ENCODE results near the gene RNF146.
"Not testable (repeated sequence)": the region's sequence is repeated elsewhere in the genome, so short reads cannot be mapped to it uniquely, and the experiment has no call there.

Gene RNF146

GRCh38 chr6:127289934-127290333 lies 23.3 kb downstream of the RNF146 start:
- peak in 2 of 3 experiments; percentile 42 to 45 for DNase-seq

DNA sequence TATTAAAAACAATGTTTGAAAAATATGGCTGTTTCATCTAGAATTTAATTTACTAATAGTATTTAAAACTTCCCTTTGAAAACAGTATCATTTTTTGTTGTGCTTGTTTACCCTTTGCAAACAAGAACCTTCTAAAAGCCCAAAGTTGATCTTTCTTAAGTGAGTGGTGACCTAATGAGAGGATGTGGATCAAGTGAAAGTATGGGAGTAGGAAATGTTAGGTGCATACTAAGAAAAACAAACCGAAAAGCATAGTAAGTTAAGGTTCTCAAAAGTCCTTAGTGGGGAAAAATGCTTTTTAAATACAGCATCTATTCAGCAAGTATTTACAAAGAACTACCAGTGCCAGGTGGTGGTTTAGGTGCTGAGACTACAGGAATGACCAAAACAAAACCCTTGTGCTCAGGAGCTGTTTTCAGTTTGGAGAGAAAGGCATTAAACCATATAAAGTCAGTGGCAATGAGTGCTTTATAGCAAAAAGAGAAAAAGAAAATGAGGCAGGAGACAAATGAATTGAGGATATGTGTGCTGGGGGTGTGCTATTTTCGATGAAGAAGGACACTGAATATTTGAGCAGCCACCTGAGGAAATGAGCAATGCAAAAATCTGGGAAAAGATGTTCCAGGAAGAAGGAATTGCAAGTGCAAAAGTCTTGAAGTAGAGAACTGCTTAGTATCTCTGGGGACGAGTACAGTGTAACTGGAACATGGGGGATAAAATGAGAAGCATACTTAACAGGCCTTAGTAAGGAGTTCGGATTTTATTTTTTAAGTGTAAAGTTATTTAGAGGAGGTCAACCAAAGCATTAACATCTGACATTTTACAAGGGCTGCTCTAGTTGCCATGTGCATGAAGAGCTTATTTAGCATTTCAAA lies 24.0 kb downstream of the RNF146 start:
- no peak for DNase-seq

GRCh38 chr6:127291495-127291894 lies 24.8 kb downstream of the RNF146 start:
- DNase-seq: no peak

GRCh38 chr6:127297502-127298070 lies 30.9 kb downstream of the RNF146 start:
- DNase-seq: no peak

DNA sequence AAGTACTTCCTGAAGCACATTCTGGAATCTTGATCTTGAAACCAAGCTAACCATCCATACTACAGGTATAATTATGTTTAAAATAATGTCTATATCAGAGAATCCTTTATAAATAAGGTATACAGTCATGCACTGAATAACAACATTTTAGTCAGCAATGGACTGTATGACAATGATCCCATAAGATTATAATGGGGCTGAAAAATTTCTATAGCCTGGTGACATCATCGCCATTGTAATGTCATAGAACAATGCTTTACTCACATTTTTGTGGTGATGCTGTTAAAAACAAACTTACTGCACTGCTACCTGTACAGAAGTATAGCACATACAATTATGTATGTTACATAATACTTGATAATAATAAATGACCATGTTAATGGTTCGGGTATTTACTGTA lies 31.8 kb downstream of the RNF146 start:
- DNase-seq: no peak

DNA sequence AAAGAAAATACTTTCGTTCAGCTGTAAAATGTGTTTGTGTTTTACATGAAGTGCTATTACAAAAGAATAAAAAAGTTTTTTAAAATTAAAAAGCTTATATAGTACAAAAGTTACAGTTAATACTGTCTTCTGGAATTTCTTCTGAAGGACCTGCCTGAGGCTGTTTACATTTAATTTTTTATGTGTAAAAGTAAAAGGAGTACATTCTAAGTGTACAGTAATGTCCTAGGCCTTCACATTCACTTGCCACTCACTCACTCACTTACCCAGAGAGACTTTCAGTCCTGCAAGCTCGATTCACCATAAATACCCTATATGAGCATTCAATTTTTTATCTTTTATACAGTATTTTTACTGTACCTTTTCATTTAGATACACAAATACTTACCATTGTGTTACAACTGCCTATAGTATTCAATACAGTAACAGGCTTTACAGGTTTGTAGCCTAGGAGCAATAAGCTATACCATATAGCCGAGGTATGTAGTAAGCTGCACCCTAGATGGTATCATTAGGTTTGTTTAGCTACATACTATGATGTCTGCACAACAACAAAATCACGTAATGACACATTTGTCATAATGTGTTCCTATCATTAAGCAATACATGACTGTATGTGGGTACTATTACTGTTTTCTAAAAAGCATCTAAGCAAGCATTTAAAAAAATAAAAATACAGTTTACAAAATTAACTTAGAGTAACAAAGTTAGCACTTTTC lies 33.0 kb downstream of the RNF146 start:
- DNase-seq: no peak

GRCh38 chr6:127300411-127300810 lies 33.7 kb downstream of the RNF146 start:
- no peak for DNase-seq

DNA sequence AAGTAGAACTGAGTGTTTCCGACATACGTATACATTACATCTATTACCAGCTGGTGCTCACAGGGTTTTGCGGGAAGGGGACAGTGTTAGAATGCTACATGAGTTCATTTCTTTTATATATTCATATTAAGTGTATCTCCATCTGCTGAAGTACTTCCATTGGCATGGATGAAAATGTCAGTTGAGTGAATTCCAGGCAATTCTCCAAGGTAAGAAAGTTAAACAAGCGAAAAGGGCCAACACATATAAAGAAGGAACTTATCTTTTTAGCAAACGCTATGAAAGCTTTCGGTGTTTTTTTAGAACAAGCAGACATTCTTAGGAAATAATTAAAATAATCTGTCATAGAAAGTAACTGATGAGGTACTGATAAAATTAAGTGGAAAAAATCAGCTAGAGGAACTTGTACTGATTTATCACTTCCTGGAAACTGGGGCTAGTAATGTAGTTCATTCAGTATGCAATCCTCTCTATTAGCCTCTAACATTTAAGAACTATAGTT lies 34.6 kb downstream of the RNF146 start:
- no peak for DNase-seq

DNA sequence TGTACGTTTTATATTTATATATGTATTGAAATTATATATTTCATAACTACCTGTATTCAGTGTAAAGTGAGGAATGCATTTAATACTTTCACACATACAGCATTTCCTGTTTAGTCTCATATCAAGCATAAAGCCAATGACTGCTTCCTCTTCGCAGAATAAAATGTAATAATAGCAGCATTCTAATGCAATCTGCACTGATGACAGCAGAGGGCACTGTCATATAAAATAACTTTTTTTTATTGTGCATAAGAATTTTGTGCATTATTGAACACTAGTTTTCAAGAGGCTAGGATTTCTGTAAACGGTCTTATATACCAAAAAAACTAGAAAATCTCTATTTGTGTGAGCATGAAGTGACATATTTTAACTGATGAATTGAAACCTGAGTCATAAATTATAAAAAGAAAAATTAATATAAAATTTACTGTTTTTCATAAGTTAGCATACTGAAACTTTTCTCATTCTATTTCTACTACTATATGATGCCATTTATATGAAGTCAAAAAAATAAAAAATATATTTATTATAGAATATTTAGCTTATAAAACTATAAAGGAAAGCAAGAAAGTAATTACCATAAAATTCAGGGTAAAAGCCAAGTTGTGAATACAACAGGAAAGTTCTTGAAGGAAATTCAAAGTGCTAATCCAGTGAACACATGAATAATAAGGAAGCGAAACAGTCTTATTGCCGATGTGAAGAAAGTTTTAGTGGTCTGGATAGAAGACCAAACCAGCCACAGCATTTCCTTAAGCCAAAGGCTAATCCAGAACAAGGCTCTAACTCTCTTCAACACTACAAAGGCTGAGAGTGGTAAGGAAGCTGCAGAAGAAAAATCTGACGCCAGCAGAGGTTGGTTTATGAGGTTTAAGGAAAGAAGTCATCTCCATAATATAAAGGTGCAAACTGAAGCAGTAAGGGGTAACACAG lies 36.3 kb downstream of the RNF146 start:
- DNase-seq: peak in 2 of 3 experiments; percentile 32 to 48

- no peak for DNase-seq
Measured at GRCh38 chr6:127303917-127304316, 37.3 kb downstream of the RNF146 start.

GRCh38 chr6:127305741-127306140 lies 39.1 kb downstream of the RNF146 start:
- no peak for DNase-seq

DNA sequence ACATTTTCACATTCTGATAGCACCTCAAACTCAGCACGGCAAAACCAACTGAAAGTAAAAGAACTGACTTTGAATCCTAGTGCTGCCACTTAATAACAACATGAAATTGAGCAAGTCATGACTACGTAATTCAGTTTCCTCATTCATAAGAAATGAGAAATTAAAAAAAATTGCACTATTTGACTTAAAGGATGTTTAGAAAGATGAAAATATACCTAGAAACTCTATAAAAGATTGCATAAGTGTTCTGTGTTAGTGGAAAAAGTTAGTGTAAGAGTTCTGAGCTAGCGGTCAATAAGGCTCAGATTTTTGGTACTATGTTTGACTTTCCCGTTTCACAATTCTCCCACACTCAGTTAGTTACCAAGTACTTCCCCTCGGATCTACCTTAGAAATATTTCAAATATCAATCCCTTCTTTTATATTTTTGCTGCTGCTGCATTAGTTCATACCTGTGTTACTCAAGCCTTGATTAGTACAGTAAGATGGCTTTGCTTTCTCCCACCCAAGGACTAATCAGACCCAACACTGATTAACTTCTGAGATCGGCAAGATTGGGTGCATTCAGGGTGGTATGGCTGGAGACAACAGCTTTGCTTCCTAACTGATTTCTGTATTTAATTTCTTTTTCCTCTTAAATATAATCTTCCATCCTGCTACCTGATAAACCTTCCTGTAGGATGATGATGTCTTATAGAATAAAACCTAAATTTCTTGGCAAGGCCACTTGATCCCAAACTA lies 50.9 kb downstream of the RNF146 start:
- no peak for DNase-seq

DNA sequence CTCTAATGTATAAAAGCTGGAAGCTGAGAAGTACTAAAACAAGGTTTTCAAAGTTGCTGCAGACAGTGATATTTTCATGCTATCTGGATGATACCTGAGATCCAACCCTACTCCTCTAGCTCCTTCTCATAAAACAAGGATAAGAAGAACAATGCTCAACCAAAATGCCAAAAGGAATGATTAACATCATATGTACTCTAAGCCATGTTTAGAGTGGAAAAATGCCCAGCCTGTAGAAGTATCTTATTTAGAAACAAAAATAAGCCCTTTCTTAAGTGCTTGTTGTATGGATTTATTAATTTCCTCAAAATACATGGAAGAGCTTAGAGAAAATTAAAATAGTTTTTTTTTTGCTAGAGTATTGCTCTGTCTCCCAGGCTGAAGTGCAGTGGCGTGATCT lies 53.0 kb downstream of the RNF146 start:
- no peak for DNase-seq

- DNase-seq: no peak
Measured at GRCh38 chr6:127328043-127328609, 61.5 kb downstream of the RNF146 start.

DNA sequence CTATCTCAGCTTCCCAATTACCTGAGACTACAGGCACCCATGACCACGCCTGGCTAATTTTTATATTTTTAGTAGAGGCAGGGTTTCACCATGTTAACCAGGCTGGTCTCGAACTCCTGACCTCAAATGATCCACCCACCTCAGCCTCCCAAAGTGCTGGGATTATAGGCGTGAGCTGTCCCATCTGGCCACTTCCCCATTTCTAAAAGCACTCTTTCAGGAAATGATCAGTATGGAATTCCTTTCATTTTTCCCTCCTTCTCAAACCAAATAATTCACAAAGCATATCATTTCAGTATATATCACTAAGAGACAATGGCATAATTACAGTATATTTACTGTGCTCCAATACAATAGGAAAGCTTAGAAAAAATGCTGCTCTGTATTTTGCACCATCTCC lies 64.6 kb downstream of the RNF146 start:
- not testable (repeated sequence) for DNase-seq

GRCh38 chr6:127332383-127332961 lies 65.8 kb downstream of the RNF146 start:
- no peak for DNase-seq

Data from NCI-H1417 (cell line).